Skeletal muscle satellite cell (primary cell): ENCODE results near the gene NR1I2.

ENCODE experiments used
- H3K27me3 ChIP-seq: 2 replicates; pipeline ENCODE4 v1.7.0; 2013; ENCODE audit warnings: low read length; ENCODE audit not compliant: control insufficient read depth, insufficient read depth
- H3K36me3 ChIP-seq: 2 replicates; pipeline ENCODE4 v1.7.0; 2013; ENCODE audit warnings: mild to moderate bottlenecking, control low read depth, low read length; ENCODE audit not compliant: insufficient read depth
- H3K4me1 ChIP-seq: 2 replicates; pipeline ENCODE4 v1.7.0; 2013; ENCODE audit warnings: low read length; ENCODE audit not compliant: control insufficient read depth, insufficient read depth
- H3K4me2 ChIP-seq: 2 replicates; pipeline ENCODE4 v1.7.0; 2013; ENCODE audit warnings: mild to moderate bottlenecking, low read length
- H3K4me3 ChIP-seq: 2 replicates; pipeline ENCODE4 v1.7.0; 2013; ENCODE audit warnings: low read length
- H3K9ac ChIP-seq: 2 replicates; pipeline ENCODE4 v1.7.0; 2013; ENCODE audit warnings: mild to moderate bottlenecking, low read depth, low read length, moderate library complexity
- H3K9me3 ChIP-seq: replicated peaks from 2 replicates; pipeline ENCODE4 v1.7.0; 2013; ENCODE audit warnings: mild to moderate bottlenecking, control low read depth, low read length

The NR1I2 gene

DNA sequence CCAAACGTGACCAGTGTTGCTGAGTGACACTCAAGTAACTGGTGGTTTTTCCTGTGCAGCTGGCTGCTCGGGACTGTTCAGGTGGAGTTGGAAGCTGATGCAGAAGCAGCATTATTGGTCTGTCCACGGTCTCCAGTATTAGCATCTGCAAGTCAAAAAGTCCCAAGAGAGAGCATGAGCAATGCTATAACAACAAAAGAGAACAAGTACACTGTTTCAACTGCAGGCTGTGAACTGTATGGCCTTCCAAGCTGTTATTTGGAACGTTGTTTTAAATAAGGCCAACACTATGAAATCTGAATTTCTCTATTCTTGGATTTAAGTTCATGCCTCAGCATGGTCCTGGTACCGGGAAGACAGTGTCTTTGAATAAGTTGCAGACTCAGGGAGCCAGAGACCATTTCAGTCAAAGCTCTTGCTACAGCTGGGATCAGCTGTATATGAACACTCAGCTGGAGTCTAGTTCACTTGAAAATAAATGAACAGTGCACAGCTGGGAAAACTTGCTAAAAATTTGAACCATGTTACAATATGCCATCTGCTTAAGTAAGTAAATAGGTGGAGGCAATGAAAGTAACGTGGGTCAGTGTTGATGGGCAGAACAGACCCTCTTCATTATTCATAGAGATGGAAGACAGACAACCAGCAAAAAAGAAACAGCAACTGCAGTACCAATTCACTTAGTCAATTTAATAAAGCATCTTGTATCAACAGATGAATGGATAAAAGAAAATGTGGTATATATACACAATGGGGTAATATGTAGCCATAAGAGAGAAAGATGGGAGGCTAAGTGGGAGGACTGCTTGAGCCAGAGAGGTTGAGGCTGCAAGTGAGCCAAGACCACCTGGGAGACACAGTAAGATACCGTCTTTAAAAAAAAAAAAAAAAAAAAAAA lies 45.1 kb downstream of the NR1I2 start:
- Histone ChIP-seq H3K9ac (no peak overlapping the region), H3K4me2 (no peak overlapping the region), H3K4me3 (no peak overlapping the region), H3K27me3 (no peaks in the 10 kb centered on the region), H3K4me1 (peaks cover 4% of the 10 kb centered on the region), H3K9me3 (no peaks in the 10 kb centered on the region), H3K36me3 (peaks cover 17% of the 10 kb centered on the region)

DNA sequence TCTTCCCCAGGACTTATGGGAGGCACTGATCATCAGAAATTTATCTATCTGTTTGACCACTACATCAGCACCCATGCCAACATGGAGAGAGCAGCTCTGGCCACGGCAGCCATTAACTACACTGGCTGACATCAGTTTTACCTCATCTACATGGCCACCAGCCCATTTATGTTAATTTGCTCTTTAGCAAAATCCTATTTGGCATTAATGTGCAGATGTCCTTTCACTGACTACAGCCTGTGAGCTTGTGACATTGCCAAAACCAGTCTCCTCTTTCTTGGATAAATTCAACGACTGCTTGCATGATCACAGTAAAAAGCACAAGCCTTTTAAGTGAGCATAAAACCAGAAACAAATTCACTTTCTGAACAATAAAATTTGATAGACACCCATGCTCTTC lies 47.5 kb downstream of the NR1I2 start:
- Histone ChIP-seq H3K4me1 (peaks cover 13% of the 10 kb centered on the region), H3K9ac (no peak overlapping the region), H3K9me3 (no peaks in the 10 kb centered on the region), H3K4me2 (no peak overlapping the region), H3K4me3 (no peak overlapping the region), H3K36me3 (peaks cover 17% of the 10 kb centered on the region), H3K27me3 (no peaks in the 10 kb centered on the region)

DNA sequence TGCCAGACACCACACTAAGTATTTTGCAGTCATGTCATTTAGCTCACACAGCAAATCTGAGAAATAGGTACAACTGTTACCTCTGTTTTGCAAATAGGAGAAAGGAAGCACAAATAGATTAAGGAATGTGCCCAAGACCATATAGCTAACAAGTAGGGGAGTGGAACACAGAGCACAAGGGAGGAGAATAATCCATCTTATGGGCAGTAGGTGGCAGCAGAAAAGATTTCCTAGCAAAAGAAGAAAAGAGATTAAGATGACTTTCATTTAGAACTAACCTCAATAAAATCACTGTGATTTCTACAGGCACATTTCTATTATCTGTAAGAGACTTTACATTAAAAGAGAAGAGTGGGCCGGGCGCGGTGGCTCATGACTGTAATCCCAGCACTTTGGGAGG lies 49.1 kb downstream of the NR1I2 start:
- no peak overlapping the region for H3K4me3 ChIP-seq
- H3K27me3 ChIP-seq = no peaks in the 10 kb centered on the region
- peaks cover 3% of the 10 kb centered on the region for H3K36me3 ChIP-seq
- H3K9ac ChIP-seq = no peak overlapping the region
- peaks cover 13% of the 10 kb centered on the region for H3K4me1 ChIP-seq
- no peaks in the 10 kb centered on the region for H3K9me3 ChIP-seq
- H3K4me2 ChIP-seq = no peak overlapping the region

DNA sequence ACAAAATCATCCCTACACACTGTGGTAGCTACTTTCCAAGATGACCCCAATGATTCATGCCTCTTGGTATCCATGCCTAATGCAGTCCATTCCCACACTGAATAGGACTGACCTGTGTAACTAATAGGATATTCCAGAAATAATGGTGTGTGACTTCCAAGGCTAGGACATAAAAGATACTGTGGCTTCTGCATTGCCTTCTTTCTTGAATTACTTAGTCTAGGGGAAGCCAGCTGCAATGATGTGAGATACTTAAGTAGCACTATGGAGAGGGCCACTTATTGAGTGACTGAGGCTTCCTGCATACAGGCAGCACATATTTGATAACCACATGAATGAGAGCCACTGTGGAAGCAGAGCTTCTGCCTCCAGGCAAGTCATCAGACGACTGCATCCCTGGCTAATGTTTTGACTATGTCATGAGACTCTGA lies 50.1 kb downstream of the NR1I2 start:
- Histone ChIP-seq H3K4me2 (no peak overlapping the region), H3K36me3 (no peaks in the 10 kb centered on the region), H3K4me1 (peaks cover 13% of the 10 kb centered on the region), H3K9ac (no peak overlapping the region), H3K27me3 (no peaks in the 10 kb centered on the region), H3K9me3 (no peaks in the 10 kb centered on the region), H3K4me3 (no peak overlapping the region)

DNA sequence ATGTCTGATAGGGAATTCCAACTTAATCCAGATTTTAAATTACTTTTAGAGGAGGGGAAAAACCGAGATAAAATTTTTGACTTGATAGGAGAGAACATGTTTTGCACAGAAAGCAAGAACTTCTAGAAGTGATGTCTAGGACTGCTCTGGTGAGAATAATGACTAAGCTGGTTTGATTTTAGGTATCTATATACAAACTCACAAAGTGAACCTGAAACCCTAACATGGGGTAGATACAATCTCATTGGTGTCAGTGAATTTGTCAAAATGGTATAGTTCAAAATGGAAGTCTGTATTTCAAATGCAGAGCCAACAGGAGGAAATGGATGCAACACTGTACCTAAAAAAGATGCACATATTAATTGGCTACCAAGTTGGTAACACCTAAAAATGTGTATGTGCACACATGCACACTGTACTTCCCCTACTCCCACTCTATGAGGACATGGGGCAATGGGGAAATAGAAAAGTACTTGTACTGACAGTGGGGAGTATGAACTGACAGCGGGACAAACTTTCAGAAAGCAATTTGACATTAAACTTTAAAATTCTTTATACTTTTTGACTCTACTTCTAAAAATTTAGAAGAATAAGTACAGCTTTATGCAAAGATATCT lies 53.0 kb downstream of the NR1I2 start:
- no peaks in the 10 kb centered on the region for H3K27me3 ChIP-seq
- H3K9ac ChIP-seq = no peak overlapping the region
- peaks cover 13% of the 10 kb centered on the region for H3K4me1 ChIP-seq
- no peak overlapping the region for H3K4me2 ChIP-seq
- no peaks in the 10 kb centered on the region for H3K9me3 ChIP-seq
- H3K4me3 ChIP-seq = no peak overlapping the region
- no peaks in the 10 kb centered on the region for H3K36me3 ChIP-seq

GRCh38 chr3:119835556-119835955 lies 53.7 kb downstream of the NR1I2 start:
- no peaks in the 10 kb centered on the region for H3K9me3 ChIP-seq
- no peak overlapping the region for H3K4me2 ChIP-seq
- no peaks in the 10 kb centered on the region for H3K36me3 ChIP-seq
- H3K9ac ChIP-seq = no peak overlapping the region
- no peak overlapping the region for H3K4me3 ChIP-seq
- H3K27me3 ChIP-seq = no peaks in the 10 kb centered on the region
- H3K4me1 ChIP-seq = peaks cover 13% of the 10 kb centered on the region

- Histone ChIP-seq H3K9ac (no peak overlapping the region), H3K36me3 (peaks cover 5% of the 10 kb centered on the region), H3K4me3 (no peak overlapping the region), H3K27me3 (no peaks in the 10 kb centered on the region), H3K9me3 (no peaks in the 10 kb centered on the region), H3K4me1 (no peaks in the 10 kb centered on the region), H3K4me2 (no peak overlapping the region)
Measured at GRCh38 chr3:119841808-119842471, 60.0 kb downstream of the NR1I2 start.

DNA sequence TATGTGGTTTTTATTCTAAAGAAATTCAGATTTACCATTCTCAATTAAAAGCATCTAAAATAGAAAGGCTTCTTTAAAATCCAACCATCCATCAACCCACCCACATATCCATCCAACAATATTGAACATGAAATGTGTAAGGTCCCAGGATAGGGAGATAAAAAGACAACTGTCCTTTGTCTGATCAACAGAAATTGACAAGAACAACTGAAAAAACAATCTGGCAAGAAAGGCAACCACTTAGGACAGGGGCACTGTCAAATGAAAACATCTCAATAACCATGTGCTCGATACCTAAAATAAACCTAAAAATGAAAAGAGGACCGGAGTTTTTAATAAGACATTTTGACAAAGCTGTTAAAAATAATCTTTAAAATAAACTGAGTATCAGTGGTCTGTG lies 67.2 kb downstream of the NR1I2 start:
- H3K9ac ChIP-seq = no peak overlapping the region
- H3K36me3 ChIP-seq = no peaks in the 10 kb centered on the region
- H3K27me3 ChIP-seq = no peaks in the 10 kb centered on the region
- H3K9me3 ChIP-seq = no peaks in the 10 kb centered on the region
- no peak overlapping the region for H3K4me3 ChIP-seq
- no peaks in the 10 kb centered on the region for H3K4me1 ChIP-seq
- H3K4me2 ChIP-seq = no peak overlapping the region

DNA sequence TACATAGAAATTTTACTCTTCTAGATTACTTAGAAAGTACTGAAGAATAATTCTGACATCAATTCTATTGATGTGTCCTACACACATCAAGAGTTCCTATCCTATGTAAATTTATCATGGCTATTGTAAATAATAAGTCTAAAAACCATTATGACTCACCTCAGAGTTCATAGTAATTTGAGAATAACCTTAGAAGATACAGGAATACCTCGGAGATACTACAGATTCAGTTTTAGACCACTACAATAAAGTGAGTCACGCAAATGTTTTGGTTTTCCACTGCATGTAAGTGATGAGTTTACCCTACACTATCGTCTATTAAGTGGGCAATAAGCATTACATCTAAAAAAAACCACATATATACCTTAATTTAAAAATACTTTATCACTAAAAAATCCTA lies 74.8 kb downstream of the NR1I2 start:
- Histone ChIP-seq H3K4me3 (no peak overlapping the region), H3K9ac (no peak overlapping the region), H3K36me3 (peaks cover 28% of the 10 kb centered on the region), H3K27me3 (no peaks in the 10 kb centered on the region), H3K4me2 (no peak overlapping the region), H3K4me1 (no peaks in the 10 kb centered on the region), H3K9me3 (peaks cover 6% of the 10 kb centered on the region)

DNA sequence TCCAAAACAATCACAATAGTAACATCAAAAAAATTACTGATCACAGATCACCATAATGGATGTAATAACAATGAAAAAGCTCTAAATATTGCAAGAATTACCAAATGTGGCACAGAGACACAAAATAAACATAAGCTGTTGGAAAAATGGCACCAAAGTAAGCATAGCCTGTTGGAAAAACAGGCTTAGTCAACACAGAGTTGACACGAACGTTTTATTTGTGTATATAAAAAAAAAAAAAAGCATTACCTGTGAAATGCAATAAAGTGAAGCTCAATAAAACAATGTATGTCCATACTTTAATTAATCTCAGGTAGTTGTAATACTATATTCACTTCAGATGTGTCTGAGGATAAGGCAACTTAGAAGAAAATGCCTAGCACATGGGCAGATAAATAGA lies 77.1 kb downstream of the NR1I2 start:
- Histone ChIP-seq H3K27me3 (no peaks in the 10 kb centered on the region), H3K9me3 (peaks cover 6% of the 10 kb centered on the region), H3K4me3 (no peak overlapping the region), H3K4me2 (no peak overlapping the region), H3K9ac (no peak overlapping the region), H3K36me3 (peaks cover 39% of the 10 kb centered on the region), H3K4me1 (no peaks in the 10 kb centered on the region)

DNA sequence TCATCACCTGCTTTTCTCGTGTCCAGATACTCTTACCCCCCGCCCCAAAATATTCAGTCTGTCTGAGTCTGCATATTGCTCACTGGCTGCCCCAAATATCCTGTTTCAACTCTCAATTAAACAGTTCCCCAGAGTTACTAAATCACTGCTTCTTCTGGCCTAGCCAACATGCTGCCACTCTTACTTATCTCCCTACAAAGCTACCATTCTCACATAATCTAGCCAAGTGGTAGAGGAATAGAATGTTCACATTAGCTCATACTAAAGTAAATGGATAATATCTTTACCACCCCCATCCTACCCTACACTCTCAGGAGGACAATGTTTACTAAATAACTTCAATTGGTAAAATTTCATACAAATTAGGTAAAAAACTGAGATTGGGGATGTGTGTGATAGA lies 77.8 kb downstream of the NR1I2 start:
- Histone ChIP-seq H3K4me3 (no peak overlapping the region), H3K4me2 (no peak overlapping the region), H3K4me1 (no peaks in the 10 kb centered on the region), H3K9me3 (peaks cover 6% of the 10 kb centered on the region), H3K27me3 (no peaks in the 10 kb centered on the region), H3K9ac (no peak overlapping the region), H3K36me3 (peaks cover 42% of the 10 kb centered on the region)
